HepG2 (cell line): ENCODE results near the gene PARD3. TPM values are rescaled to one million over a fixed set of nuclear protein-coding genes. Genes with fewer than 3 reads are reported as not detected.

ENCODE experiments used
- ATAC-seq: fragments of 200-7000 bp; cut with Tn5 transposase; 3 replicates; pipeline ENCODE4 v1.9.1; 2020; ENCODE audit warnings: mild to moderate bottlenecking, moderate library complexity
- BruUV-seq: library from RNA; stranded (reverse); fragments of 400-500 nt; replicated peaks from 2 replicates; lab custom pipeline; 2021; lab: Mats Ljungman, UMichigan
- CTCF ChIA-PET: fragments of 300-600 bp; formaldehyde crosslinking; extraction: SDS; loops from one replicate; lab custom pipeline; 2021; ENCODE audit warnings: low total read pairs, inconsistent platforms, low intra/inter-chr PET ratio; lab: Yijun Ruan, JAX
- POLR2A ChIA-PET: fragments of 350-600 bp; sonication (Branson Sonifier 250); formaldehyde crosslinking; loops from one replicate; lab custom pipeline; 2020; ENCODE audit warnings: antibody characterized with exemption, inconsistent platforms; lab: Yijun Ruan, JAX
- DNase-seq: peaks from one replicate; pipeline ENCODE4 v3.0.0-alpha.2; 2015; ENCODE audit warnings: low spot score
- FAIRE-seq: peaks from 3 replicates; lab custom pipeline; 2011; peaks lifted over from hg19 to GRCh38; lab: Jason Lieb, UNC
- H2AFZ ChIP-seq: one replicate; pipeline ENCODE4 v1.6.1; 2011; ENCODE audit warnings: low read length, inconsistent platforms
- H3K27ac ChIP-seq: fragments of 300-600 bp; 3 replicates; pipeline ENCODE4 v1.8.0; 2011; ENCODE audit warnings: mixed run types, mild to moderate bottlenecking, mixed read lengths, low read length, inconsistent platforms; ENCODE audit not compliant: insufficient read depth; ENCODE audit errors: extremely low read length
- H3K27me3 ChIP-seq, 2 experiments: fragments of 200-600 bp in 1 of 2; 2 replicates in 1 of 2; 3 replicates in 1 of 2; pipeline versions ENCODE4 v1.6.0 to v1.8.0; 2011; ENCODE audit warnings: low read length in 2 of 2, mild to moderate bottlenecking in 2 of 2, moderate library complexity in 2 of 2, inconsistent platforms in 1 of 2; ENCODE audit not compliant: insufficient read depth in 2 of 2, control insufficient read depth in 1 of 2
- H3K36me3 ChIP-seq, 2 experiments: fragments of 200-600 bp in 1 of 2; replicated peaks in 1 of 2; 2 replicates in 1 of 2; 3 replicates in 1 of 2; pipeline versions ENCODE4 v1.5.1 to v1.8.0; 2011; ENCODE audit warnings: low read length in 2 of 2, inconsistent platforms in 1 of 2; ENCODE audit not compliant: insufficient read depth in 2 of 2, control insufficient read depth in 1 of 2
- H3K4me1 ChIP-seq: 2 replicates; pipeline ENCODE4 v1.5.1; 2012; ENCODE audit warnings: low read length, inconsistent platforms; ENCODE audit not compliant: insufficient read depth
- H3K4me2 ChIP-seq: 2 replicates; pipeline ENCODE4 v1.6.0; 2011; ENCODE audit warnings: low read depth, low read length, inconsistent platforms
- H3K4me3 ChIP-seq, 3 experiments: fragments of 200-600 bp in 1 of 3; sonication (generic), shearing (Covaris generic) in 1 of 3; replicated peaks in 1 of 3; 2 replicates each; pipeline ENCODE4 v1.5.1; 2011 to 2016; ENCODE audit warnings: low read length in 3 of 3, inconsistent platforms in 2 of 3, low read depth in 2 of 3, mild to moderate bottlenecking in 2 of 3, control low read depth in 1 of 3, mixed read lengths in 1 of 3; ENCODE audit not compliant: insufficient read depth in 1 of 3
- H3K79me2 ChIP-seq: one replicate; pipeline ENCODE4 v1.6.1; 2011; ENCODE audit warnings: low read length, inconsistent platforms; ENCODE audit not compliant: insufficient read depth
- H3K9ac ChIP-seq: 2 replicates; pipeline ENCODE4 v1.6.0; 2011; ENCODE audit warnings: mild to moderate bottlenecking, low read depth, low read length, inconsistent platforms; ENCODE audit not compliant: insufficient read depth
- H3K9me3 ChIP-seq: 2 replicates; pipeline ENCODE4 v1.5.1; 2012; ENCODE audit warnings: mild to moderate bottlenecking, low read length
- H4K20me1 ChIP-seq: 2 replicates; pipeline ENCODE4 v1.6.0; 2011; ENCODE audit warnings: inconsistent platforms, mild to moderate bottlenecking, low read length, moderate library complexity; ENCODE audit not compliant: insufficient read depth
- AKAP8 ChIP-seq: sonication (generic); formaldehyde crosslinking; IDR thresholded peaks from 2 replicates; pipeline ENCODE4 v1.5.1; 2020; ENCODE audit warnings: mild to moderate bottlenecking, missing genetic modification reagents
- ARNTL ChIP-seq: sonication (generic); formaldehyde crosslinking; IDR thresholded peaks from 2 replicates; pipeline ENCODE4 v1.4.0; 2020; ENCODE audit warnings: mild to moderate bottlenecking, missing genetic modification reagents
- ATF1 ChIP-seq: IDR thresholded peaks from 2 replicates; pipeline ENCODE4 v1.6.1; 2016; ENCODE audit warnings: mild to moderate bottlenecking, control low read depth
- ISX ChIP-seq: sonication (generic); formaldehyde crosslinking; conservative IDR thresholded peaks from 2 replicates; pipeline ENCODE4 v1.5.0; 2020; ENCODE audit warnings: missing genetic modification reagents
- MAF1 ChIP-seq: sonication (generic); formaldehyde crosslinking; IDR thresholded peaks from 2 replicates; pipeline ENCODE4 v1.5.0; 2020; ENCODE audit warnings: missing genetic modification reagents, borderline replicate concordance
- MEF2D ChIP-seq: sonication (generic); formaldehyde crosslinking; IDR thresholded peaks from 2 replicates; pipeline ENCODE4 v1.5.1; 2020; ENCODE audit warnings: mild to moderate bottlenecking, missing genetic modification reagents
- ZMAT3 ChIP-seq: sonication (generic); formaldehyde crosslinking; conservative IDR thresholded peaks from 2 replicates; pipeline ENCODE4 v1.7.0; 2021; ENCODE audit warnings: missing genetic modification reagents
- WGBS: methylation state at CpG from one replicate; pipeline ENCODE4 v1.1.6; 2017; ENCODE audit warnings: low lambda C conversion rate; 5-methylcytosine and 5-hydroxymethylcytosine counted together
- in situ Hi-C: cut with HindIII; loops from 2 replicates; pipeline ENCODE4 v1.10.0; 2017; ENCODE audit warnings: low pct_unique_long_range_greater_than_20kb; ENCODE audit not compliant: extremely low pct_ligation_motif_present
- intact Hi-C: fragments of 100-400 bp; cut with micrococcal nuclease; formaldehyde crosslinking; loops from one replicate; pipeline ENCODE4 v1.10.0; 2022; ENCODE audit not compliant: unreplicated experiment
- polyA plus RNA-seq, 8 experiments: library from polyadenylated mRNA; depleted of rRNA in 3 of 8; stranded (reverse) in 7 of 8; unstranded in 1 of 8; fragments of >200 nt; fragmentation: Illumina TruSeq in 4 of 8; extraction: Trizol in 4 of 8; gene quantifications; 2 replicates each; pipeline versions ENCODE4 v1.2.1 to v1.2.3, GENCODE V29; 2011 to 2016; ENCODE audit warnings: low read depth in 4 of 8, missing spikeins in 1 of 8, mixed read lengths in 1 of 8; ENCODE audit not compliant: insufficient read depth in 1 of 8
- total RNA-seq, 5 experiments: library from RNA; depleted of rRNA; stranded (reverse); fragments of >200 nt; fragmentation: Illumina TruSeq; extraction: Trizol; gene quantifications; 2 replicates each; pipeline ENCODE4 v1.2.3, GENCODE V29; 2016; ENCODE audit warnings: low read depth in 1 of 5
- TF ChIP-seq, protein P1 (sequence below): sonication (generic); formaldehyde crosslinking; IDR thresholded peaks from 2 replicates; pipeline ENCODE4 v1.4.0; 2020; ENCODE audit warnings: missing genetic modification reagents, mild to moderate bottlenecking, borderline replicate concordance
- TF ChIP-seq, protein P2 (sequence below): sonication (generic); formaldehyde crosslinking; IDR thresholded peaks from 2 replicates; pipeline ENCODE4 v1.5.0; 2020; ENCODE audit warnings: missing genetic modification reagents

The PARD3 gene
- total and polyA plus RNA-seq, 2 of the 13 experiments (the other 11 are each of a cell fraction or from before 2014, with no cell fraction given): 40.9 to 60.0 TPM

DNA sequence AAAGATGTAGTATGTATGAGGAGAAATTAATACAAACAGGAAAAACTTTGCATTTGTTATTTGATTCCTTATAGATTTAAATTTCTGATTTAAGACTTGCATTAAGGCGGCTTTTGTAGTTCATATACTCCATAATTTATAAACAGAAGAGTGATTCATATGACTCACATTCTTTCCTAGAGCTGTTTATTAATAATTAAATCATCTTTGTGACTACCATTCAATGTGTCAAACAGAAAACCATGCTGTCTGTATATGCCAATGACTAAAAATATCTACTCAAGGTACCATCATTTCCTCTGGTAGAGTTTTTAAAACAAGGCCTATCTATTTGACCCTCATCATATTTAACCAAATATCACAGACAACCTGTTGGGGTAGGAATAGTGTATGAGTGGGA is 501.7 kb downstream of the PARD3 start:
- Histone ChIP-seq H3K4me2 (no peak overlapping the region), H3K4me1 (no peaks in the 10 kb centered on the region), H3K9ac (no peak overlapping the region), H3K27ac (no peak overlapping the region), H3K4me3 (no peak overlapping the region), H3K27me3 (no peaks in the 10 kb centered on the region), H3K79me2 (no peaks in the 10 kb centered on the region), H3K36me3 (peaks cover 10 to 13% of the 10 kb centered on the region in 2 experiments; a peak in 4 of 5 replicates), H2AFZ (no peak overlapping the region), H3K9me3 (no peaks in the 10 kb centered on the region), H4K20me1 (no peaks in the 10 kb centered on the region)
- in situ Hi-C loops: no loop called here
- intact Hi-C loops: no loop called here
- WGBS: 97% methylated on average over 1 of the region's 1 CpG
- ChIA-PET CTCF (no interaction called here), POLR2A (no interaction called here)
- TF ChIP-seq MEF2D (CRISPR knock-in tag): no peak
- no peak for TF ChIP-seq ARNTL (CRISPR knock-in tag)
- no peak for TF ChIP-seq MAF1
- TF ChIP-seq ZMAT3 (CRISPR knock-in tag): no peak
- TF ChIP-seq AKAP8 (CRISPR knock-in tag): no peak
- TF ChIP-seq, protein P1, sequence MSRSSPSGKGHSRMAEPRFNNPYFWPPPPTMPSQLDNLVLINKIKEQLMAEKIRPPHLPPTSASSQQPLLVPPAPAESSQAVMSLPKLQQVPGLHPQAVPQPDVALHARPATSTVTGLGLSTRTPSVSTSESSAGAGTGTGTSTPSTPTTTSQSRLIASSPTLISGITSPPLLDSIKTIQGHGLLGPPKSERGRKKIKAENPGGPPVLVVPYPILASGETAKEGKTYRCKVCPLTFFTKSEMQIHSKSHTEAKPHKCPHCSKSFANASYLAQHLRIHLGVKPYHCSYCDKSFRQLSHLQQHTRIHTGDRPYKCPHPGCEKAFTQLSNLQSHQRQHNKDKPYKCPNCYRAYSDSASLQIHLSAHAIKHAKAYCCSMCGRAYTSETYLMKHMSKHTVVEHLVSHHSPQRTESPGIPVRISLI (CRISPR knock-in tag): no peak
- no peak for TF ChIP-seq ATF1 (CRISPR knock-in tag)
- TF ChIP-seq, protein P2, sequence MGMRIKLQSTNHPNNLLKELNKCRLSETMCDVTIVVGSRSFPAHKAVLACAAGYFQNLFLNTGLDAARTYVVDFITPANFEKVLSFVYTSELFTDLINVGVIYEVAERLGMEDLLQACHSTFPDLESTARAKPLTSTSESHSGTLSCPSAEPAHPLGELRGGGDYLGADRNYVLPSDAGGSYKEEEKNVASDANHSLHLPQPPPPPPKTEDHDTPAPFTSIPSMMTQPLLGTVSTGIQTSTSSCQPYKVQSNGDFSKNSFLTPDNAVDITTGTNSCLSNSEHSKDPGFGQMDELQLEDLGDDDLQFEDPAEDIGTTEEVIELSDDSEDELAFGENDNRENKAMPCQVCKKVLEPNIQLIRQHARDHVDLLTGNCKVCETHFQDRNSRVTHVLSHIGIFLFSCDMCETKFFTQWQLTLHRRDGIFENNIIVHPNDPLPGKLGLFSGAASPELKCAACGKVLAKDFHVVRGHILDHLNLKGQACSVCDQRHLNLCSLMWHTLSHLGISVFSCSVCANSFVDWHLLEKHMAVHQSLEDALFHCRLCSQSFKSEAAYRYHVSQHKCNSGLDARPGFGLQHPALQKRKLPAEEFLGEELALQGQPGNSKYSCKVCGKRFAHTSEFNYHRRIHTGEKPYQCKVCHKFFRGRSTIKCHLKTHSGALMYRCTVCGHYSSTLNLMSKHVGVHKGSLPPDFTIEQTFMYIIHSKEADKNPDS (CRISPR knock-in tag): no peak
- TF ChIP-seq ISX: no peak
- FAIRE-seq (no peak), DNase-seq (no peak), ATAC-seq (no peak)
- BruUV-seq: no TSS peak
